ENCODE results near the gene PPDPF.
A peak's percentile ranks its signal among the peaks of the same experiment; 100 is the strongest.
"Not testable (repeated sequence)": the region's sequence is repeated elsewhere in the genome, so short reads cannot be mapped to it uniquely, and the experiment has no call there.

The PPDPF gene

GRCh38 chr20:63551068-63551467 lies 30.5 kb downstream of the PPDPF start:
- DNase-seq (ENCODE audit: low spot score): no peak

GRCh38 chr20:63552481-63553249 lies 32.1 kb downstream of the PPDPF start:
- no peak for DNase-seq (ENCODE audit: low spot score)

- peak; percentile 95 for DNase-seq (ENCODE audit: low spot score)
These were observed 32.8 kb downstream of the PPDPF start for GRCh38 chr20:63553251-63553932.

DNA sequence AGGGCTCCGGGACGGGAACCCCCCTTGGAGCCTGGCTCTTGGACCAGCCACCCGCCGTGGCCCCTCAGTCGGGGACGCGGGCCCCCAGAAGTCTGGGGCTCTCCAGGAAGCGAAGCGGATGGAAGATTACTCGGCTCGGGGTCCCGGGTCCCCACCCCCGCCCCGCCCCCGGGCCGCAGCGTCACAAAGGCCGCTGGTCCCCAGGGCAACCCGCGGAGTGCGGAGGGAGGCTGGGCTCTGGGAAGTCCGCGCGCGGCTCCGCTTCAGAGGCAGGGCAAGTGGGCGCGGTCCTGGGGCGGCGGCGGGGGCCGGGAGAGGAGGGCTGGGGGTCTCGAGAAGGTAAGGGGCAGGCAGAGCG lies 33.3 kb downstream of the PPDPF start, which contains the start of gene FNDC11:
FNDC11 (plus strand) TSS at position 227 of the 358 bp plus-strand sequence. CDS start 1,505 bp downstream, outside the sequence.
- peak; percentile 58 for DNase-seq (ENCODE audit: low spot score)

- no peak for DNase-seq (ENCODE audit: low spot score)
These were observed 34.1 kb downstream of the PPDPF start for GRCh38 chr20:63554361-63555278.

DNA sequence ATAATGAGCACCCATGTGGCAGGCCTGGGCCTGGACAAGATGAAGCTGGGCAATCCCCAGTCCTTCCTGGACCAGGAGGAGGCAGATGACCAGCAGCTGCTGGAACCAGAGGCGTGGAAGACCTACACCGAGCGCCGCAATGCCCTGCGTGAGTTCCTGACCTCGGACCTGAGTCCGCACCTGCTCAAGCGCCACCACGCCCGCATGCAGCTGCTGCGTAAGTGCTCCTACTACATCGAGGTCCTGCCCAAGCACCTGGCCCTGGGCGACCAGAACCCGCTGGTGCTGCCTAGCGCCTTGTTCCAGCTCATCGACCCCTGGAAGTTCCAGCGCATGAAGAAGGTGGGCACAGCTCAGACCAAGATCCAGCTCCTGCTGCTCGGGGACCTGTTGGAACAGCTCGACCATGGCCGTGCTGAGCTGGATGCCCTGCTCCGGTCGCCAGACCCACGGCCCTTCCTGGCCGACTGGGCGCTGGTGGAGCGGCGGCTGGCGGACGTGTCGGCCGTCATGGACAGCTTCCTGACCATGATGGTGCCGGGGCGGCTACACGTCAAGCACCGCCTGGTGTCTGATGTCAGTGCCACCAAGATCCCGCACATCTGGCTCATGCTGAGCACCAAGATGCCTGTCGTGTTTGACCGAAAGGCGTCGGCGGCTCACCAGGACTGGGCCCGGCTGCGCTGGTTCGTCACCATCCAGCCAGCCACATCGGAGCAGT lies 35.3 kb downstream of the PPDPF start:
- no peak for DNase-seq (ENCODE audit: low spot score)

- no peak for DNase-seq (ENCODE audit: low spot score)
These were observed 36.4 kb downstream of the PPDPF start for GRCh38 chr20:63556873-63557478.

DNA sequence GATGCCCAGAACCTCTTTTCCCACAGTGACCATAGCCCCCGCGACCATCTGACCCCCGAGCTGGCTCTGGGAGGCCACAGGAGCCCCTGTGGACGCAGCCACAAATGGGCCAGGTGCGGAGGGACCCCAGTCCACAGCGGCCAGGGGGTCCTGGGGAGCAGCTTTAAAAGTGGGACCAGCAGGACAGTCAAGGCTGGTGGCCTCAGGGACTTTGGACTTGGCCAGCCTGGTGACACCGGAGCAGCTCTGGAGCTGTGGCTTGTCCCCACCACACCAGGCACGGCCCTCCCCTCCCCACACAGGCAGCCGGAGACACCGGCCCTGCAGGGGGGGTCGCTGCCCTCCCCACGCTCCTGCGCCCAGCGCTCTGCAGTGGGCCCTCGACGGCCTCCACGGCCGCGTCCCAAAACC lies 36.9 kb downstream of the PPDPF start:
- no peak for DNase-seq (ENCODE audit: low spot score)

DNA sequence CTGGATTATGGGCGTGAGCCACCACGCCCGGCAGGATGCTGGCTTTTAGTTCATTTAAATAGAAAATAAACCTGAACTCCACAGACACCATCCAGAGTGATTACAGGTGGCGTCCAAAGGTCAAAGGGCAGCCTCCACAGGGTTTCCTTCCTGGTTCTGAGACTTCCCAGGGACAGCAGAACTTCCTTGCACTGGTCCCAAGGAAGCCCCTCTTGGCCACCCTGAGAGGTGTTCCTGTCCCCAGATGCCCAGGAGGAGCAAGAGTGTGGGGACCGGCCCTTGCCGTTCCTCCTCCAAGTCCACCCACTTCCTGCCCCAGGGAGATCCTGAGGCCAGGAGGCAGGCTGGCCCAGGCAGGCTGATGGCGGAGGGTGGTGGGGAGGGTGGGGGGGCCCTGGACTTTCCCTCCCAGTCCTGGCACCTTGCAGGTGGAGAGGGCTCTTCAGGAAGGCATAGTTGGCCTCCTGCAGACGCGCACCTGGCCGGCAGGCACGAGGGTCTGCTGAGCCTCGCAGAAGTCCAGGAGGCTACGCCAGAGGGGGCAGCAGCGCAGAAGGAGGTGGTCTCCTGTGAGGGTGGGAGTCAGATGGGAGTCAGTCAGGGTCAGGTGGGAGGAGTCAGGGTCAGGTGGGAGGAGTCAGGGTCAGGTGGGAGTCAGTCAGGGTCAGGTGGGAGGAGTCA lies 38.4 kb downstream of the PPDPF start:
- DNase-seq (ENCODE audit: low spot score): no peak

DNA sequence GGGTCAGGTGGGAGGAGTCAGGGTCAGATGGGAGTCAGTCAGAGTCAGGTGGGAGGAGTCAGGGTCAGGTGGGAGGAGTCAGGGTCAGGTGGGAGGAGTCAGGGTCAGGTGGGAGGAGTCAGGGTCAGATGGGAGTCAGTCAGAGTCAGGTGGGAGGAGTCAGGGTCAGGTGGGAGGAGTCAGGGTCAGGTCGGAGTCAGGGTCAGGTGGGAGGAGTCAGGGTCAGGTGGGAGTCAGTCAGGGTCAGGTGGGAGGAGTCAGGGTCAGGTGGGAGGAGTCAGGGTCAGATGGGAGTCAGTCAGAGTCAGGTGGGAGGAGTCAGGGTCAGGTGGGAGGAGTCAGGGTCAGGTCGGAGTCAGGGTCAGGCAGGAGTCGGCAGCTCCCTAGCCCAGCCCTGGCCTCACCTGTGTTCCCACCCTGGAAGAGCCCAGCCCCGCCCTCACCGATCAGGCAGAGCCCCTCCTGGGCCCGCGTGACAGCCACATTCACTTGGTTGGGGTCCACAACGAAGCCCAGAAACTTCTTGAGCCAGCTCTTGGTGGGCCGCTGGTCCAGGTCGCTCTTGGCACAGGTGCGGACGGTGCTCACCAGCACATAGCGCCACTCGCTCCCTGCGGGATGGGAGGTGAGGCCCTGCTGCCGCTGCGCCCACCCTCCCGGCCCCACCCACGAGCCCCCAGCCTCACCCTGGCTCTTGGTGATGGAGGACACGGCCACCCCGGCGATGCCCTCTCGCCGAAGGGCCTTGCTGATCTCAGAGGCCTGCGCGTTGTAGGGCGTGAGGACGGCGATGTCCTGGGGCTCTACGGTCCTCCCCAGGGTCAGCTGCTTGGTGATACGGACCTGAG lies 39.1 kb downstream of the PPDPF start:
- not testable (repeated sequence) for DNase-seq (ENCODE audit: low spot score)

DNA sequence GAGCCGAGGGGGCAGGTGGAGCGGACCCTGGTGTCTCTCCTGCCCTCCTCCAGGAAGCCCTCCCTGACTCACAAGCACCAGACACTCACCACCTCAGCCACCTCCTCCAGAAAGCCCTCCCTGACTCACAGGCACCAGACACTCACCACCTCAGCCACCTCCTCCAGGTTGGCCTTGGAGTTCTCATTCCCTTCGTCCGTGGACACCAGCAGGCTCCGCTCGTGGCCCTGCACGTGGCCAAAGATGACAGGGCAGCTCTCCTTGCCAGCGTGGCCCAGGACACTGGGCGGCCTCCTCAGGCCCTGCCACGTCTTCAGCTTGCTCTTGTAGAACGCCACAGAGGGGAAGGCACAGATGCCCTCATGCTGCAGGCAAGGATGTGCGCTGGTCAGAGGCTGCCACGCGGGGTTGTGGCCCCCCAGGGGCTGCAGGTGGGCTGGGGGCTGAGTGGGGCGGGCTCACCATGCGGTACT lies 39.8 kb downstream of the PPDPF start:
- DNase-seq (ENCODE audit: low spot score): no peak

- no peak for DNase-seq (ENCODE audit: low spot score)
These were observed 40.5 kb downstream of the PPDPF start for GRCh38 chr20:63560856-63561609.

DNA sequence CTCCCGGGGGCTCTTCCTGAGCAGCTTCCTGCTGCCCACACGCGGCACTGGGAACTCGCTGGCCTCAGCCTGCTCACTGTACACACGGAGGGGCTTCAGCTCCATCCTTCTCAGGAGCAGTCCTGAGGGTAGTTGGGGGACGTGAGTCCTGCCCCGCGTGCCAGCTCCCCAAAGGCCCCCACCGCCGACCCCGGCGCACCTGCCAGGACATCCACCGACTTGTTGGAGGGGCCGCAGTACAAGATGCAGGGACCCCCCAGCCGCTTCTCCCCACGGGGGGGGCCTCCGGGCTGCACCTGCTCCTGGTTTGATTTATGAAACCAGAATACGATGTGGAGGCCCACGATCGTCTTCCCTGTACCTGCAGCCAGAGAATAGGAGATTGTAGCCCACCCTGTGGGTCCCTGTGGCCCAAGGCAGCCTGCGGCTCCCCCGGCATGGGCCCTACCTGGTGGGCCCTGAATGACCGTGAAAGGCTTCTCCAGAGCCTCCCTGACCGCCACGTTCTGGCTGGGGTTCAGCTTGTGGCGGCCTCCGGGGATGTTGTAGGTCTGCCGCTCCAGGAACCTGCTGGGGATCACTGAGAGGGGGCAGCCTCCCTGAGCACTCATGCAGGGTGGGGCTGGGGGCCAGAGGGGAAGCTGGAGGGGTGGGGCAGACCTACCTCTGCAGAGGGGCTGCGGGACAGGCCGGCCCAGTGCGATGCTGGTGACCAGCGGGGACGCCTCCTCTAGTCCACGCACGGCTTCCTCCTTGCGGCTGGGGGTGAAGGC lies 41.2 kb downstream of the PPDPF start:
- no peak for DNase-seq (ENCODE audit: low spot score)

DNA sequence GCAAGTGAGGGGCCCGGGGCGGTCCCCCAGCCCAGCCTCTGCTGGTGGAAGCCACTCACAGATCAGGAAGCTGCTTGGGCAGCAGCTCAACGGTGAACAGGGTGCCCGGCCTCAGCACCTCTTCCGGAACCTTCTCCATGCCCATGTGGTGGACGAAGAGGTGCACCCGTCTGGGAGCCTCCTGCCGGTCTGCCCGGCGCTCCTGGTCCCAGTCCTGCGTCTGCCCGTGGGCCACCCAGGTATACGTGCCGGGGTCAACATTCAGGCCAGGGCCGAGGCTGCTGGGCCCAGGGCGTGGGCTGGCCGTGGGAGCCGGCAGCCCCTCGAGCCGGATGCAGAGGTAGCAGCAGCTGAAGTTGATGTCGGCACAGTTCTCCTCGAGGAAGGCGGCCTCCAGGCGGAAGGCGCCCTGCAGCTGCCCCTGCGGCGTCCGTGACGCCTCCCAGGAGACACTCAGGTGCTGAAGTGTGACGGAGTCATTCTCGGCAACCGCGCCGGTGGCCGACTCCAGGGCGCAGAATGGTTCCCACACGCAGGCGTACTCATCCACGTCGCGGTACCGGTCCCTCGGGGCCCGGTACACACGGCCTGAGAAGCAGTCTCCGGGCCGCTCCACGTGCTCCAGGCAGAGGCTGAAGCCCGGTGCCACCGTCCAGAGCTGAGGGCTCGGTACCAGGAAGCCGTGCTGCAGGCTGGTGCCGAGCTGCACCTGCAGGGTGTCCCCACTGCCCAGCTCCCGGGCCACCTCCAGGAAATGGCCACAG lies 42.1 kb downstream of the PPDPF start:
- no peak for DNase-seq (ENCODE audit: low spot score)

DNA sequence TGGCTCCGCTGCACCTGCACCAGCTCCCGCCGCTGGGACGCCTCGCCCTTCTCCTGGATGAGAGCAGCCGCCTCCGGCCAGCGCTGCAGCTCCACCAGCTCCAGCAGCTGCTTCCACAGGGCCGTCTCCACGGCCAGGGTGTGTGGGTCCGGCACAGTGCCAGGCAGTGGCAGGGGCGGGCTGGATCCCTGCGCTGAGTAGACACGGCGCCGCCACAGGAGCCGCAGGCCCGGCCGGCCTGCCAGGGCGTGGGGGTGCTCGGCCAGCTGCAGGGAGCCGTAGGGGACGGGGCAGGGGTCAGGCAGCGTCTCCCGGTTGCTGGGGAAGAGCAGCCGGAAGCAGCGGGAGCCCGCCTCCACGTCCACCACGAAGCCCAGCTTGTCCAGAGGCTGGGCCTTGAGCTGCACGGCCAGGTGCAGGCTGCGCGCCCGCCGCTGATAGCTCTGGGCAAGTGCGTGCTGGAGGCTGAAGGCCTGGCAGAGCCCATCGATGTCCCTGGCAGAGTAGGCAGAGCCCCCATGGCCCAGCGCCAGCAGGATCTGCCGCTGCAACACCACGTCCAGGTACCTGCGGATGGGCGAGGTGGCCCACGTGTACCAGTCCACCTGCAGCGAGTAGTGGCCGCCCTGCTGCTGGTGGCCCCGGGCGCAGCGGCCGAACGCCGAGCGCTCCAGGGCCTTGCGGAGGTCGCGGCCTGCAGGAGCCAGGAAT lies 42.8 kb downstream of the PPDPF start:
- no peak for DNase-seq (ENCODE audit: low spot score)

DNA sequence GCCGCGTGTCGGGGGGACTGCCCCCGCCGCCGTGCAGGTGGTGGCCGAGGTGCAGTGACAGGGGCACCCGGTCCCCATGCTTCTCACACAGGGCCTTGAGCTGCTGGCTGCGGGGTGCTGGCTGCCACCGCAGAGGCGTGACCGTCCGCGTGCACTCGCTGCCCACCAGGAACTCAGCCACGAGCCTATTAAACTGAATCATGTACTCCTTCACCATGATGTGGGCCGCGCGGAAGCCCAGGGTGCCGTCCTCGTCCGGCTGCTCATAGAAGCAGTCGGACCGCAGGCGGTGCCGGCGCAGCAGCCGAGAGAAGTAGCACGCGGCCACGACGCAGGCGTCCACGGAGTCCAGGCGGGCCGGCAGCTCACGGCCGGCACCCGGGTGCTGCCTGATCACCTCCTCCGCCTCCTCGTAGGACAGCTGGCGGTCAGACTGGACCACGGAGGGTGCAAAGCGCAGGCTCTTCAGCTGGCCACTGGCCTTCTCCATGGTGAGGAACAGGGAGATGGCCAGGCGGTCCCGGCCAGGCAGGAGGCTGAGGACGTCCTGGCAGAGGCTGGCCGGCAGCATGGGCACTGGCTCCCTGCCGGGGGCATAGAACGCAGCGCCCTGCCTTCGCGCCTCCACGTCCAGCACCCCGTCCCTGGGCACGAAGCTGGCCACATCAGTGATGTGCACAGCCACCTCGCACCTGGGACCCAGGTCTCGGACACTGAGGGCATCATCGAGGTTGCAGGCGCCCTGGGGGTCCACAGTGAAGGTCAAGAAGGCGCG lies 43.7 kb downstream of the PPDPF start:
- DNase-seq (ENCODE audit: low spot score): no peak

Data from GM03348 (cell line).